Left kidney (tissue), 8 donors: Measurements from ENCODE around the gene CLASP1. TPM values are rescaled to one million over a fixed set of nuclear protein-coding genes. Genes with fewer than 3 reads are reported as not detected.
"Not testable (repeated sequence)": the region's sequence is repeated elsewhere in the genome, so short reads cannot be mapped to it uniquely, and the experiment has no call there.

Source experiments
- DNase-seq: peaks from one replicate; pipeline ENCODE4 v3.0.0-alpha.2; 2013
- long read RNA-seq, 8 donors: transcript quantifications; one replicate each; lab custom pipeline, GENCODE V29; 2026
- polyA plus RNA-seq: library from polyadenylated mRNA; unstranded; fragments of 120-200 nt; gene quantifications from one replicate; pipeline ENCODE4 v1.2.1, GENCODE V29; 2013; ENCODE audit not compliant: insufficient read length

Gene CLASP1
- 54.6 TPM for polyA plus RNA-seq
- long read RNA-seq, donor 1, partial matches to known transcripts = 6 of 6 reads
- long read RNA-seq, donor 1, other reads (novel, unspliced or antisense) = 0 of 6 reads
- long read RNA-seq, donor 2, partial matches to known transcripts = 8 of 8 reads
- long read RNA-seq, donor 2, other reads (novel, unspliced or antisense) = 0 of 8 reads
- long read RNA-seq, donor 3 = 0 reads
- long read RNA-seq, donor 4 = 0 reads
- long read RNA-seq, donor 5, partial matches to known transcripts = 6 of 6 reads
- long read RNA-seq, donor 5, other reads (novel, unspliced or antisense) = 0 of 6 reads
- long read RNA-seq, donor 6 = 0 reads
- long read RNA-seq, donor 7, partial matches to known transcripts = 5 of 5 reads
- long read RNA-seq, donor 7, other reads (novel, unspliced or antisense) = 0 of 5 reads
- long read RNA-seq, donor 8 = 0 reads

DNA sequence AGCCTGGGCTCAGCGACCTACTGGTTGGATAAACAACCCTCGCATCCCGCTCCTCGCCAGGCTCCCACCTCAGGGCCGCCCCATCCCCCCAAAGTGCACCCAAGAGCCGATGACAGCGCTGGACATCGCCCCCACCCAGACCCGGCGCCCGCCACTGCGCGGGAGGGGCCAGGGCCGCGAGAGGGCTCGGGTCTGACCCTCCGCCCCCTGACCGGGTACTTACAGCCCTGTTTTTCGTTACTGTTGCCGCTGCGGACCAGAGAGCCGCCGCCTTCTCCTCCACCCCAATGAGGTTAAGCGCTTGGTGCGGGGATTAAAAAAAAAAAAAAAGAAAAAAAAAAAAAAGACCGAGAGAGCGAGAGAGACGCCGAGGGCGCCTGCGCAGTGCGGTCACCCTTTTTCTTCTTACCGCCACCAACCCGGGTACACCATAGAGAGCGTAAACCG is at the start of gene CLASP1:
Gene CLASP1 (minus strand): TSS at position 314 of the 447 bp plus-strand sequence. CDS start 43,567 bp downstream, outside the sequence.
- no peak for DNase-seq

GRCh38 chr2:121698318-121698930 is 49.2 kb upstream of the CLASP1 start:
- DNase-seq = no peak

- DNase-seq = no peak
These were observed 47.9 kb upstream of the CLASP1 start for GRCh38 chr2:121697108-121697631.

- no peak for DNase-seq
These were observed 47.2 kb upstream of the CLASP1 start for GRCh38 chr2:121696410-121696930.

DNA sequence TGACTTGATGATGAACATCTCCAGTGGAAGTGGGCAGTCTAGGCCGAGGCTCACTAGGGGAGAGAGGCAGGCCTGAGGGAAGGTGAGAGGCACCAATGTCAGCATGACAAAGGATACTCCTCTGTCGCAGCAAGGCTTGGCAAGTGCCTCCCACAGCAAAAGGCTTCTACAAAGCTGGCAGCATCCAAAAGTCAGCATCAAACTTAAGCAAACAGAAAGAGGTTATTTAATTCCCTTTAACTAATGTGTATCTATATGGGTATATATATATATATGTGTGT is 45.8 kb upstream of the CLASP1 start:
- no peak for DNase-seq

- no peak for DNase-seq
These were observed 45.3 kb upstream of the CLASP1 start for GRCh38 chr2:121694398-121695170.

DNA sequence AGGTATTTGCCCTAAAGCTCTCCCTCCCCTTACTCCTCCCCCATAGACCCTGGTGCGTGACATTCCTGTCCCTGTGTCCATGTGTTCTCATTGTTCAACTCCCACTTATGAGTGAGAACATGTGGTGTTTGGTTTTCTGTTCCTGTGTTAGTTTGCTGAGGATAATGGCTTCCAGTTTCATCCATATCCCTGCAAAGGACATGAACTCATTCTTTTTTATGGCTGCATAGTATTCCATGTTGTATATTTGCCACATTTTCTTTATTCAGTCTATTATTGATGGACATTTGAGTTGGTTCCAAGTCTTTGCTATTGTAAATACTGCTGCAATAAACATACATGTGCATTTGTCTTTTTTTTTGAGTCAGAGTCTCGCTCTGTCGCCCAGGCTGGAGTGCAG is 41.3 kb upstream of the CLASP1 start:
- DNase-seq = not testable (repeated sequence)

GRCh38 chr2:121690095-121690494 is 40.8 kb upstream of the CLASP1 start:
- no peak for DNase-seq

GRCh38 chr2:121689356-121689755 is 40.1 kb upstream of the CLASP1 start:
- no peak for DNase-seq

- DNase-seq = no peak
These were observed 39.6 kb upstream of the CLASP1 start for GRCh38 chr2:121688820-121689219.

DNA sequence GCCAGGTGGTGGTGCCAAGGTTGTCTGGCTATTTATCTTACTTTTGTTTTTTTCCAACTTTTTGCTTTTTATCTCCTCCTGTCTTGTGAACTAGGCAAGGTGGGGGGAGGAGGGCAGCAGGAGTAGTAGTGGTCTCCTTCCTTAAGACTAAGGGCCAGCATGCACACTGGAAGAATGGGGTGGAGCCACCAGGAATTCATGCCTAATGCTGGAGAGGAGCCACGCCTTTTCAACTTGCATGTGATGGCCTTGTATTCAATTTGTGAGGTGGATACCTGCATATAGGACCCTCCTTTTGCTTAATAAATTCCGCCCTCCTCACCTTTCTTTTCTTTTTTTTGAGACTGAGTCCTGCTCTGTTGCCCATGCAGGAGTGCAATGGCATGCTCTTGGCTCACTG is 37.6 kb upstream of the CLASP1 start:
- no peak for DNase-seq

- no peak for DNase-seq
These were observed 37.0 kb upstream of the CLASP1 start for GRCh38 chr2:121686218-121686617.

DNA sequence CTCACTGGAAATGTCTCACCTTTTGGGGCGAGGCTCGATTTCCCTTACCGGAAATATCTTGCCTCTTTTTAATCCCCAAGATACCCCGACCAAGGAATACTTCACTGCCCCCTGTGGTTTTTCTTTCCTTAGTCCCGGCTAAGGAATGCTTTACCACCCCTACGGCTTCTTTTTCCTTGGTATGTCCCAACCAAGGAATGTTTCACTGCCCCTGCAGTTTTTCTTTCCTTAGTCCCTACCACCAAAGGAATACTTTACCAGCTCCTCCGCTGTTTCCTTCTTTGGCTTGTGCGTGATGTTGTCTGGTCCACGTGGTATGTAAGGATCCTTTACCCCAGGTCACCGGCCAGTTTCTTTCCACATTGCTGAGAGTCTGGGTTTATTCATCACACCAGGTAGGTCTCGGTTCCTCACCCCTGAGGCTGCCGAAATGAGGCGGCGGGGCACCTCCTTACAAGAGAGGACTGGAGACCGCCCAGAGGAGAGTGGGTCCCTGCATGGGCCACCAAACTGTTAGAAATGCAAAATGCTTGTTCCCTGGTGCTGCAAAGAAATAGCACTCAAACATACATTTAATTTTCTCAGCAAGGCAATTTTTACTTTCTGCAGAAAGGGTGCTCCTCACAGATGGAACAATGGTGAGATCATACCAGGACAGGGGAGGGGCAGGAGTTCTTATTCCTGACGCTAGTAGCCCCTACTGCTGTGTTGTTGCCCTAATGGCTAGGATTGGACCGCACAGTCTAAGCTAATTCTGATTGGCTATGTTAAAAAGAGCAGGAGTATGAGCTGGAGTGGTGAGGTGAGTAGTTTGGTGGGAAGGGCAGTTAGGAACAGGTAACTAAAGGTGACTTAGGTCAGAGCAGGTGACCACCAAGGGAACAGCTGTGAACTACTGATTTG is 33.4 kb upstream of the CLASP1 start:
- DNase-seq = no peak

GRCh38 chr2:121677855-121678254 is 28.6 kb upstream of the CLASP1 start:
- DNase-seq = no peak

GRCh38 chr2:121671621-121672020 is 22.4 kb upstream of the CLASP1 start:
- DNase-seq = not testable (repeated sequence)

GRCh38 chr2:121670181-121670580 is 20.9 kb upstream of the CLASP1 start:
- DNase-seq = no peak

GRCh38 chr2:121667618-121668017 is 18.4 kb upstream of the CLASP1 start:
- no peak for DNase-seq

DNA sequence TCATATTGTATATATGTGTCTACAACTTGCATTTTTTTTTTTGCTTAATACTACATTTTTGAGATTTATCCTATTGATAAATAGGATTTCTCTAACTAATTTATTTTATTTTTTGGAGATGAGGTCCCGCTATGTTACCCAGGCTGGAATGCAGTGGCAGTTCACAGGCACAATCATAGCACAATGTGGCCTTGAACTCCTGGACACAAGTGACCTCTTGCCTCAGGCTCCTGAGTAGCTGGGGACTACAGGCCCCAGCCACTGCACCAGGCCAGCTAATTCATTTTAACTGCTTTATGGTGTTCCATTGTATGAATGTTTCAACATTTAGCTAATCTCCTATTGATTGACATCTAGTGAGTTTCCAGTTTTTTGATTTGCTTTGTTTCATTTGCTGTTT is 16.8 kb upstream of the CLASP1 start:
- no peak for DNase-seq

GRCh38 chr2:121665504-121665903 is 16.2 kb upstream of the CLASP1 start:
- no peak for DNase-seq

DNA sequence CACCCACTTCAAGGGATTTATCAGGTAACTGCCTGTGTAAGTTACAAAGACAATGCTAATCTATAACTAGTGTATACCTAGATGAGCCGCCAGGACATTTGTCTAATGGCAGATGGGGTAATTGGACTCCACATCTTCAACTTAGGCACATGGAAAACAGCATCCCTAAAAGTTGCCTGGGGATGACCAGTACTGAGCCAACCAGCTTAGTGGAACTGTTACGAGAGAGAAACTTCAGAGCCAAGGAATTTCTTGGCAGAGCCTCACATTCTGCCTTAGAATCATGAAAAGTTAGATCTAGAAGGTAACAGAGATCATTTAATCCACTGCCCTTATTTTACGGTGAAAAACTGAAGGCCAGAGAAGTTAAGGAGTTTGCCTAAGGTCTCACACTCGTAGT is 15.5 kb upstream of the CLASP1 start:
- DNase-seq = no peak

DNA sequence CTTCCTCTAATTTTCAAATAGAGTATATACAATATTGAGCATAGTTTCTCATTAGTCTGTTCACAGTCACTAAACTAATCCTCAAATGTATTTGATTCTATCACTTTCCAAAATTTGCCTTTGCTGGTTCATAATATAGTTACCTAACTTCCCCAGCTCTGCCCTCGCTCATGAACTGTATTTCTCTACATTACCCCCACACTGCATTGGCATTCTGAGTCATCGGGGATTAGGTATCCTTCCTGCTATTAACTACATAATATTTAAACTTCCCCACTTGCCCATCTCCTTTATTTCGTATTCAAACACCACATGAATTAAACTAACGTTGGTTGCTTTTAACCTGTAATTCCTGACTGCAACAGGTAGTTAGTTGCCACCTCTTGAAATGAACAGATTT is 14.8 kb upstream of the CLASP1 start:
- DNase-seq = no peak
